ENCODE data around the gene OR6B3.

GRCh38 chr2:240060977-240061591 lies 7.8 kb upstream of the OR6B3 start:
- TF ChIP-seq POLR2A (IDR thresholded peaks at IDR 0.05; ENCODE audit: low read depth, low read length) (no peak), SPI1 (IDR thresholded peaks at IDR 0.05; ENCODE audit: low read depth, low read length) (no peak), POLR2AphosphoS5 (IDR thresholded peaks at IDR 0.05; ENCODE audit: low read depth, low read length) (no peak), TAF1 (IDR thresholded peaks at IDR 0.05; ENCODE audit: low read depth, low read length) (no peak), PAX5 (IDR thresholded peaks at IDR 0.05; ENCODE audit: insufficient read depth, low read length, severe bottlenecking) (no peak)

Measured in GM12891 (cell line).